IPS-18c (cell line): ENCODE measurements around the gene NACC1.
"Not testable (repeated sequence)": the region's sequence is repeated elsewhere in the genome, so short reads cannot be mapped to it uniquely, and the experiment has no call there.

Source experiments
- H3K4me3 ChIP-seq: 2 replicates; pipeline ENCODE4 v1.7.0; 2013; ENCODE audit warnings: low read depth, mild to moderate bottlenecking, low read length, moderate library complexity; ENCODE audit not compliant: insufficient read depth
- H3K9me3 ChIP-seq: one replicate; pipeline ENCODE4 v1.6.1; 2013; ENCODE audit warnings: mild to moderate bottlenecking, low read length, moderate library complexity; ENCODE audit not compliant: control insufficient read depth, insufficient read depth

Gene NACC1

GRCh38 chr19:13127051-13127450 lies 9.0 kb downstream of the NACC1 start:
- H3K9me3 ChIP-seq, result peaks cover 2% of the 10 kb centered on the region
- H3K4me3 ChIP-seq, result no peak overlapping the region

DNA sequence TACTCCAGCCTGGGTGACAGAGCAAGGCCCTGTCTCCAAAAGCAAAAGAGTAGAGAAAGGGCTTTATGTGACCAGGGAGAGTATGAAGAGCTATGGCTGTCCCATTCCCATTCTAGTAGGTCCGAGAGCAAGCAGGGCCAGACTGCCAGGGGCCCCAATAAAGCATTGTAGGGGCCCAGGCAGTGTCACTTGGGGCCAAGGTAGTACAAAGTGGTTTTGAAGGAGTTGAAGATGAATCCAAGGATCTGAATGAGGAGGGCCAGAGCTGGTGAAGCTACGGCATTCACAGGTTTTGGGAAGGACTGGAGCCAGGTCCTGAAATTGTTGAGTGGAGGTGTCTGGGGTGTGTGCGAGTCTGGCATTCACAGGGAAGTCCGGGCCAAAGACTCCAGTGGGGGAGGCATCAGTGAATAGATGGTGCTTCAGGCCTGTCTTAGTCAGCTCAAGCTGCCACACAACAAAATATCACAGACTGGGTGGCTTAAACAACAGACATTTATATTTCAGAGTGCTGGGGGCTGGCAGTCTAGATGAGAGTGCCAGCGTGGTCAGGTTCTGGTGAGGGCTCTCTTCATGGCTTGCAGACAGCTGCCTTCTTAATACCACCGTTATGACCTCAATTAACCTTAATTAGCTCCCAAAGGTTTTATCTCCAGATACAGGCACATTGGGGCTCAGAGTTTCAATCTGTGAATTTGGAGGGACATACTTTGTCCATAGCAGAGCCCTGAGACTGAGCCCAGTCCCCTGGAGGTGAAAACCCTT lies 9.9 kb downstream of the NACC1 start:
- no peak overlapping the region for H3K4me3 ChIP-seq
- peaks cover 2% of the 10 kb centered on the region for H3K9me3 ChIP-seq

- Histone ChIP-seq H3K9me3 (peaks cover 2% of the 10 kb centered on the region), H3K4me3 (no peak overlapping the region)
Measured at GRCh38 chr19:13128583-13128982, 10.5 kb downstream of the NACC1 start.

DNA sequence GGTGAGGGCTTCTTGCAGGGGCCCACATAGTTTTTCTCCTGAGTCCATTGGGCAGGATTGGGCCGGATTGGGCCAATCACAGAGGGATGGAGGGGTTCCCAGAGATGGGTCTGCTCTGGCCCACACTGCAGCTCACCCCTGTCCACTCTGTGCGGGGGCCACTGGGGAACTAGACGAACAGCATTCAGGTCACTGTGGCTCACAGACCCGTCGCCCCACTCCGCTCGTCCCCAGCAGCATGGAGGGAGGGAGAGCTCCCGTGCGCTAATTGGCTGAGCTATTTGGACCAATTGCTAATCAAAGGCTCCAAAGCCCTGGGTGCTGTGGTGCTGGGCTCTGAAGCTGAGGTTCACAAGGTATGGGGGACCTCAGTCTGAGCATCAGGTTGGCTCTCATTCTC lies 11.3 kb downstream of the NACC1 start:
- Histone ChIP-seq H3K9me3 (peaks cover 2% of the 10 kb centered on the region), H3K4me3 (no peak overlapping the region)

GRCh38 chr19:13130886-13131490 lies 12.9 kb downstream of the NACC1 start:
- Histone ChIP-seq H3K9me3 (no peaks in the 10 kb centered on the region), H3K4me3 (no peak overlapping the region)

- no peaks in the 10 kb centered on the region for H3K9me3 ChIP-seq
Measured at GRCh38 chr19:13132471-13133180, 14.6 kb downstream of the NACC1 start.

GRCh38 chr19:13133241-13133870 lies 15.3 kb downstream of the NACC1 start:
- H3K9me3 ChIP-seq, result no peaks in the 10 kb centered on the region
- no peak overlapping the region for H3K4me3 ChIP-seq

More at GRCh38 chr19:13132471-13133180, 14.6 kb downstream of the NACC1 start:
- no peak overlapping the region for H3K4me3 ChIP-seq

DNA sequence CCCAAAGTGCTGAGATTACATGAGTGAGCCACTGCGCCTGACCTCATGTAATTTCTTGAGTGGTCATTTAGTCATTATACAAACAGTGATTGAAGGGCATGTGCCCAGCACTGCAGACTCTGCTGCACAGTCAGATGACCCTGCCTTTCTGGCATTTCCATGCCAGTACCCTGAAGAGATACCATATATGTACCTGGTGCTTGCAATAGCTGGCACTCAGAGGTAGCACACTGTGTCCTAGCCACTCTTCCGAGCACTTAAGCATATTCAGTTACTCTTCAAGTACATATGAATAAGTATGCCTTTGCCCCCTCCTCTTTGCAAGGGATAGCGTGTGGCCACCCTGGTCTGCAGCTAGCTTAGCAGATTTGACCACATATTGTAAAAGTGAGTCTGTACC lies 16.6 kb downstream of the NACC1 start:
- no peaks in the 10 kb centered on the region for H3K9me3 ChIP-seq
- H3K4me3 ChIP-seq, result no peak overlapping the region

DNA sequence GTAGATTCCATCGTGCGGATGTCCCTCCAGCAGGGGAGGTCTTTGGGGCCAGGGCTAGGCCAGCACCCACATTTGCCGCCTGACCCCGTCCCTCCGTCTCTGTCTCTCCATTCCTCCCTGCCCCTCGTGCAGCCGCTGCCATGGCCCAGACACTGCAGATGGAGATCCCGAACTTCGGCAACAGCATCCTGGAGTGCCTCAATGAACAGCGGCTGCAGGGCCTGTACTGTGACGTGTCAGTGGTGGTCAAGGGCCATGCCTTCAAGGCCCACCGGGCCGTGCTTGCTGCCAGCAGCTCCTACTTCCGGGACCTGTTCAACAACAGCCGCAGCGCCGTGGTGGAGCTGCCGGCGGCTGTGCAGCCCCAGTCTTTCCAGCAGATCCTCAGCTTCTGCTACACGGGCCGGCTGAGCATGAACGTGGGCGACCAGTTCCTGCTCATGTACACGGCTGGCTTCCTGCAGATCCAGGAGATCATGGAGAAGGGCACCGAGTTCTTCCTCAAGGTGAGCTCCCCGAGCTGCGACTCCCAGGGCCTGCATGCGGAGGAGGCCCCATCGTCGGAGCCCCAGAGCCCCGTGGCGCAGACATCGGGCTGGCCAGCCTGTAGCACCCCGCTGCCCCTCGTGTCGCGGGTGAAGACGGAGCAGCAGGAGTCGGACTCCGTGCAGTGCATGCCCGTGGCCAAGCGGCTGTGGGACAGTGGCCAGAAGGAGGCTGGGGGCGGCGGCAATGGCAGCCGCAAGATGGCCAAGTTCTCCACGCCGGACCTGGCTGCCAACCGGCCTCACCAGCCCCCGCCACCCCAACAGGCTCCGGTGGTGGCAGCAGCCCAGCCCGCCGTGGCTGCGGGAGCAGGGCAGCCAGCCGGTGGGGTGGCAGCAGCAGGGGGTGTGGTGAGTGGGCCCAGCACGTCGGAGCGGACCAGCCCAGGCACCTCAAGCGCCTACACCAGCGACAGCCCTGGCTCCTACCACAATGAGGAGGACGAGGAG lies 17.3 kb downstream of the NACC1 start:
- Histone ChIP-seq H3K4me3 (no peak overlapping the region), H3K9me3 (no peaks in the 10 kb centered on the region)

DNA sequence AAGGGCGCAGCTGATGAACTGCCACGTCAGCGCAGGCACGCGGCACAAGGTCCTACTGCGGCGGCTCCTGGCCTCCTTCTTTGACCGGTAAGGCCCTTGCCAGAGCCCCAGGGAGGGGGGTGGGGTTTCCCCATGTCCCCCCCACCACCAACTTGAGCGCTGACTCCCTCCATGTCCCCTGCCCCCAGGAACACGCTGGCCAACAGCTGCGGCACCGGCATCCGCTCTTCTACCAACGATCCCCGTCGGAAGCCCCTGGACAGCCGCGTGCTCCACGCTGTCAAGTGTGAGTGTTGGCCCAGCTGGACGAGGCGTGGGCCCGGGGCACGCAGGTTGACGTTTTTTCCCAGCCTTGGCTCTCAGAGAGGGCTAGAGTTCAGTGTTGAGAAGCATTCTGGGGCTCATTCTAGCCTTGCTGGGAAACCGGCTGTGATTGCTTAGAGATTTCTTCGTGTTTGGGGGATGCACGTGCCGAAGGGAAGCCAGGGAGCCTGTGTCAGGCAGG lies 19.3 kb downstream of the NACC1 start:
- Histone ChIP-seq H3K9me3 (no peaks in the 10 kb centered on the region), H3K4me3 (no peak overlapping the region)

DNA sequence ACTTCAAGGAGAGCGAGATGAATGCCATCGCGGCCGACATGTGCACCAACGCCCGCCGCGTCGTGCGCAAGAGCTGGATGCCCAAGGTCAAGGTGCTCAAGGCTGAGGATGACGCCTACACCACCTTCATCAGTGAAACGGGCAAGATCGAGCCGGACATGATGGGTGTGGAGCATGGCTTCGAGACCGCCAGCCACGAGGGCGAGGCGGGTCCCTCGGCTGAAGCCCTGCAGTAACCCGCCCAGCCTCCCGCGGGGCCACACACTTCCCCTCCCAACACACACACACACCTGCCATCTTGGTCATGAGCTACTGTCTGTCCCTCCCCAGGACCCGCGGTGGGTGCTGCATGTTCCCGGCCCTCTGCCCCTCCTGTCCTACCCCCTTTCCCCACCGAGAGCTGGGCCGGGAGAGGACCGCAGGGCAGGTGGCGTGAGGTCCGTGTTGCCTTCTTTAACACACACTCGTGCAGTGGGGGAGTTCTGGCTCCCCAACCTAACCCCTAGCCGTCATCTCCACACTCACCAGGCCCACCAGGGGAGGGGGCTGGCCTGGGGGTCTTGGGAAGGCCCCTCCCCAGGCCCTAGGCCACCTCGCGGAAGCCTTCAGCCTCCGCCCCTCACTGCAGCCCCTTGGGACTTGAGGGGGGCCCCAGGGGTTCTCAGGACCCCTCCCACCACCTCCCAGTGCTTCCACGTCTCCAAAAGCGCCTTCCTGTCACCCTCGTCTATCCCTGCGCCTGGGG lies 20.3 kb downstream of the NACC1 start:
- Histone ChIP-seq H3K4me3 (no peak overlapping the region), H3K9me3 (no peaks in the 10 kb centered on the region)

DNA sequence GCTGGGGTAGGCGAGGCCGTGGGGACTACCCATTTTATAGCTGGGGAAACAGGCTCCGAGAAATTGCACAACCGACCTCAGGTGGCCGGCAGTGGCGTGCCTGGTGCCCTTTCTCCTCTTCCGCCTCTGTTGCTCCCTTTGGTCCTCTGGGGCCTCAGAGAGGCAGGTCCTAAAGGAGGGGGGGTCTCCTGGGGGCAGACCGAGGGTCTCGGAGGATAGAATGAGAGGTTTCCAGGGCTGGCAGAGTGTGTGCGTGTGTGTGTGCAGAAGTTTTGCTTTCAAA lies 20.8 kb downstream of the NACC1 start:
- H3K4me3 ChIP-seq, result no peak overlapping the region
- H3K9me3 ChIP-seq, result peaks cover under 1% of the 10 kb centered on the region

DNA sequence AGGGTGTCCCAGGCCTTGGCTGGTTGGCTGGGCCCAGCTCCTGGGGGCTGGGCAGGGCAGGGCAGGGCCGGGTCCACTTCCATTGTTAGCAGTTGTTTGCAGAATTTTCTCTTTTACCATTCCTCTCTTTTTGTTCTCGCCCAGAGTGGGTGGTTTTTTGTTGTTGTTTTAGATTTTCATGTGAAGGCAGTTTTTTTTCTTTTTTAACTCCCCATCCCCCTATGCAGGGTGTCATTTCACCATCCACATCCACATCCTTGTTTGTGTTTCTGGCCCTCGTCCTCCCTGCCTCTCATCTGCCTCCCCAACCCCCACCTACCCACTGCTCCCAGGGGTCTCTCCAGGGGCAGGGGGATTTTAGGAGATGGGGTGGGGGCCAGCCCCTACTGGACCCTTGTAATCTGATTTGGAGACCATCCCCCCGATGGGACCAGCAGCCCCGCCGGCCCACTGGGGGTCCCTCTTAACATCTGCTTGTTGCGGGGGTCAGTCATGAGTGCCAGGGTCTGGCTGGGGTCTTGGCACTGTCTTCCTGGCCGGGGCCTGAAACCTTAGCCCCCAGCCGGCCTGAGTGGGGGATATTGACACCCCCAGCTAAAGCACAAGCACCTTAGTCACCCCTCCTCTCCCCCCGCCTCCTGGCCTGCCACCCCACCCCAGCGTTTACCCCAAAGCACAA lies 21.7 kb downstream of the NACC1 start:
- Histone ChIP-seq H3K4me3 (no peak overlapping the region), H3K9me3 (peaks cover 4% of the 10 kb centered on the region)

DNA sequence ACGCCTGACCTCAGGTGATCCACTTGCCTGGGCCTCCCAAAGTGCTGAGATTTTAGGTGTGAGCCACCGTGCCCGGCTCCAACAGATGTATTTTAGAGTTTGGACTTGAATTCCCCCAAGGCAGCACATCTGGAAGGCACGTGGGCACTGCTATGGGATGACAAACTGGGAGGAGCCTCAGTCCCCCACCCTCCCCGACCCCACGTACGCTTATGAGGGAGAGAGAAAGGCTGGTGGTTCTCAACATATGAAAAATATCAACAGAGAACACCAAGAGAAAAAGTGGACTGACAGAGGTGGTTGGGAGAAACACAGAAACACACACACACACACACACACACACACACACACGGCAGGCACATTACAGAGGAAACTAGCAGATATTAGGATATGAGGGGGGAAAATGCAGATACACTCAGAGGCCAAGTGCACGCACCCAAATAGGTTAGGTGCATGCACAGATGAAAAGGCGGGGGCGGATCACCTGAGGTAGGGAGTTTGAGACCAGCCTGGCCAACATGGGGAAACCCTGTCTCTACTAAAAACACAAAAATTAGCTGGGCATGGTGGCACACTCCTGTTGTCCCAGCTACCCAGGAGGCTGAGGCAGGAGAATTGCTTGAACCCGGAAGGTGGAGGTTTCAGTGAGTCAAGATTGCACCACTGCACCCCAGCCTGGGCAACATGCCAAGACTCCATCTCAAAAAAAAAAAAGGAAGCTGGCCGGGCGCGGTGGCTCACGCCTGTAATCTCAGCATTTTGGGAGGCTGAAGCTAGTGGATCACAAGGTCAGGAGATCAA lies 28.9 kb downstream of the NACC1 start:
- peaks cover 6% of the 10 kb centered on the region for H3K9me3 ChIP-seq
- no peak overlapping the region for H3K4me3 ChIP-seq

DNA sequence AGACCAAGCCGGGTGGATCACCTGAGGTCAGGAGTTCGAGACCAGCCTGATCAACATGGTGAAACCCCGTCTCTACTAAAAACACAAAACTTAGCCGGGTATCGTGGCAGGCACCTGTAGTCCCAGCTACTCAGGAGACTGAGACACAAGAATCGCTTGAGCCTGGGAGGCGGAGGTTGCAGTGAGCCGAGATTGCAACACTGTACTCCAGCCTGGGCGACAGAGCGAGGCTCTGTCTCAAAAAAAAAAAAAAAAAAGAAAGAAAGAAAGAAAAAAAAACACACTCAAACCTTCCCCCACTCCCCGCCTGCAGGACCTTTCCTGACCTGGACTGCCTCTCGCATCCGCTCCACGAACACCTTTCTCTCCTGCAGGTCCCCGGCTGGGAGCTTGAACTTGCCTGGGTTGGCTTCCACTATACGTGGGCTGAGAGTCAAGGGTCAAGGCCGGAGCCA lies 31.1 kb downstream of the NACC1 start:
- H3K4me3 ChIP-seq, result peak overlapping the region; percentile 96
- not testable (repeated sequence) for H3K9me3 ChIP-seq
